ENCODE measurements around the gene MGAT4B.

DNA sequence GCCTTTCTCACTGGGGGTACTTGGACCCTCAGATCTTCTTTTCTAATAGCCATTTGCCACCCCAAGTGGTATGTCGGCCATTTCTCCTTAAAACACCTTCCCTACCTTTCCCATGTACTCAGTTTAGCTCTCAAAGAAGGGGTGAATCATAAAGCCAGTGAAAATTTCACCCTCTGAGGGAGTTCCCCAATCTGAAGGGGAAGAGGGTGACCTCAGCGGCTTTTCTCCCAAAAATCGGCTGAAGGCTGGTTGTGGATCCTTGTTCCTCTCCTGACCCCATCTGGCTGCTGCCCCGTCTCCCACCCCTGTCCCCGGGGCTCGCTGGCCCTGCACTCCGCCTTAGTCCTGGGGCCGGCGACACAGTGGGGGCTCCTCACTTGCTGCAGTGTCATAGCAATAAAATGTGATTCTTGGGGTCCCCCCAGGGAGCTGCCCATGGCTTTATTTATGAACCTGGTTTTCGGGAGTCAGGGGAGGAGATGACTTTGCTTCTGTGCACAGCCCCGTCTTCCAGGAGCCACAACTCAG is 30.2 kb downstream of the MGAT4B start:
- TF ChIP-seq, protein P1, sequence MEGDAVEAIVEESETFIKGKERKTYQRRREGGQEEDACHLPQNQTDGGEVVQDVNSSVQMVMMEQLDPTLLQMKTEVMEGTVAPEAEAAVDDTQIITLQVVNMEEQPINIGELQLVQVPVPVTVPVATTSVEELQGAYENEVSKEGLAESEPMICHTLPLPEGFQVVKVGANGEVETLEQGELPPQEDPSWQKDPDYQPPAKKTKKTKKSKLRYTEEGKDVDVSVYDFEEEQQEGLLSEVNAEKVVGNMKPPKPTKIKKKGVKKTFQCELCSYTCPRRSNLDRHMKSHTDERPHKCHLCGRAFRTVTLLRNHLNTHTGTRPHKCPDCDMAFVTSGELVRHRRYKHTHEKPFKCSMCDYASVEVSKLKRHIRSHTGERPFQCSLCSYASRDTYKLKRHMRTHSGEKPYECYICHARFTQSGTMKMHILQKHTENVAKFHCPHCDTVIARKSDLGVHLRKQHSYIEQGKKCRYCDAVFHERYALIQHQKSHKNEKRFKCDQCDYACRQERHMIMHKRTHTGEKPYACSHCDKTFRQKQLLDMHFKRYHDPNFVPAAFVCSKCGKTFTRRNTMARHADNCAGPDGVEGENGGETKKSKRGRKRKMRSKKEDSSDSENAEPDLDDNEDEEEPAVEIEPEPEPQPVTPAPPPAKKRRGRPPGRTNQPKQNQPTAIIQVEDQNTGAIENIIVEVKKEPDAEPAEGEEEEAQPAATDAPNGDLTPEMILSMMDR (optimal IDR thresholded peaks at IDR 0.05 in 1 of 3, IDR thresholded peaks at IDR 0.05 in 1 of 3, conservative IDR thresholded peaks at IDR 0.05 in 1 of 3; ENCODE audit: extremely low read depth in 1 of 3, insufficient read depth in 2 of 3, low read length in 3 of 3): no peak
- TF ChIP-seq EZH2 (IDR thresholded peaks at IDR 0.05; ENCODE audit: low read length): no peak

Data from keratinocyte (primary cell).